GM19452 (cell line): Measurements from ENCODE around the gene TMTC2.
"Not testable (repeated sequence)": the region's sequence is repeated elsewhere in the genome, so short reads cannot be mapped to it uniquely, and the experiment has no call there.

Experiments used
- ATAC-seq: cut with Tn5 transposase; IDR thresholded peaks from one replicate; pipeline ENCODE4 v1.9.1; 2021; ENCODE audit not compliant: unreplicated experiment

The TMTC2 gene

GRCh38 chr12:83065562-83065961 lies 378.9 kb downstream of the TMTC2 start:
- ATAC-seq: no peak

GRCh38 chr12:83067981-83068380 lies 381.3 kb downstream of the TMTC2 start:
- ATAC-seq: peak; percentile 70

DNA sequence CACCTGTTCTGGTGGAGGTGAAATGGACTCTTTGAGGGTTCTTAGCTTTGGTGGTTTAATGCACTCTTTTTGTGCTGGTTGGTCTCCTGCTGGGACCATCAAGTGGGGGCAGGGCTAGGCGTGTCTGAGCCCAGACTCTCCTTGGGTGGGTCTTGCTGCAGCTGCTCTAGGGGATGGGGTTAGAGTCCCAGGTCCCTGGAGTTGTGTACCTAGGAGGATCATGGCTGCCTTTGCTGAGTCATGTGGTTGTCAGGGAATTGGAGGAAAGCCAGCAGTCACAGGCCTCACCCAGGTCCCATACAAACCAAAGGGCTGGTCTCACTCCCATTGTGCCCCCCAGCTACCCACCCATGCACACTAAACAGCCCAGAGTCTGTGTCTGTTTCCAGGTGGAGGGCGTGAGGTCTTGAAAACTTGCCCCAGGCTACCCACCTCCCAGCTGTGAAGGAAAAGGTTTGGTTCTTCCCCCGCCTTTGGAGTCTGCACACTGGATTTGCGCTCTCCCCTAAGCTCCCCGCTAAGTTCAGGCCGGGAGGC lies 387.7 kb downstream of the TMTC2 start:
- no peak for ATAC-seq

DNA sequence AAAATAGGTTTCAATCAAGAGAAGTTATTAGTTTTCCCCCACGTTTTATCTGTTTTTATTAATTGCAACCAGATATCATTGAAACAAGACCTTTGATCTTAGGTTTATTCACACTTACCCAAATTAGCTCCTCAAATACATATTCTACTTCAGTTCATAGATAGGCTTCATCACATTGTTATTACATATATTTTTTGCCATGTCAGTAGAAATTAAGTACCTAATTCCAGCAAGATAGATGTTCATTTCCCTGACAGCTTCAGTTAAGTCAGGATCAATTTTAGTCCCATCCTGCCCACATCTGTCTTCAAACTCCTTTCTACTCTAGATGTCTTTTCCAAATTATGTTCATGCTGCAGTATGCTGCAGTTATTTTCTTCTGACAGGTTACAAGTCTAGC lies 388.8 kb downstream of the TMTC2 start:
- ATAC-seq: no peak

DNA sequence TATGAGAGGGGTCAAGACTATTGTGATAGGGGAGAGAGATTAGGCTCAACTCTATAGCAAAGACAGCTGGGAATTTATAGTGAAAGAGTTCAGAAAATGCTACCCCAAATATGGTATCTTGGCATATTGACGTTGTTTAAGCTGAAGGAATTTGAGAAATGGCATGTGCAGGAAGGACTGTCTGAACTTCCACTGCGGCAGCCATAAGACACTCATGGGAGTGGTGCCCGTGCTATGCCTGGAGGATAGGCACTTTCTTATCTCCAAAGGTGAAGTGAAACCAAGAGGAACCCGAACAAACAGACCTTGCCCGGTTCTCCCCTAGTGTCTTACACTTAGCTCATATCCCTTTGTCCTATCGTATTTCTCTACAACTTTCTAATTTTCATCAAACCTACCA lies 390.3 kb downstream of the TMTC2 start:
- no peak for ATAC-seq

DNA sequence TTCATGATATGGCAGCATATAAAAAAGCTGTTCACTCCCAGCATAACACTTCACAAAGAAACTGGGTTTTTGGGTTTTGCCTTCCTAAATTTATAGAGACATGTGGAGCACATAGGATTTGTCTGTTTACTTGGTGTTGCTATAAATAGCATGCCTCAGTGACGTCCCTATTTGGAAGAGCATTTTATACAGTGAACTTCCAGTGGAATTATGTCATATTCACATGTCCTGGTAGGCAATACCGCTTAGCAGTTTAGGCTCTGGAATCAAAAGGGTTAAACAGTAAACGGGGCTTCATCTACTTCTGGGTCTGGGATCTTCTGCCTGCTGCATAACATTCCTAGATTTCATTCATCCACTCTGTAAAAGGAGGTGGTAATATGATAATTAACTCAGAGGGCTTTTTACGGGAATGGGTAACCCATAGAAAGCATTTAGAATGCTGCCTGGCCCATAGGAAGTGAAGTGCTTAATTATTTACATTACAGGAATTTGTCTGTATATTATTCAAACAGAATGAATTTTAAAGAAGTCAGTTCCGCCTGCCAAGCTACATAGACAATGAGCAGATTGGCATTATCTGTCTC lies 396.1 kb downstream of the TMTC2 start:
- ATAC-seq: no peak

DNA sequence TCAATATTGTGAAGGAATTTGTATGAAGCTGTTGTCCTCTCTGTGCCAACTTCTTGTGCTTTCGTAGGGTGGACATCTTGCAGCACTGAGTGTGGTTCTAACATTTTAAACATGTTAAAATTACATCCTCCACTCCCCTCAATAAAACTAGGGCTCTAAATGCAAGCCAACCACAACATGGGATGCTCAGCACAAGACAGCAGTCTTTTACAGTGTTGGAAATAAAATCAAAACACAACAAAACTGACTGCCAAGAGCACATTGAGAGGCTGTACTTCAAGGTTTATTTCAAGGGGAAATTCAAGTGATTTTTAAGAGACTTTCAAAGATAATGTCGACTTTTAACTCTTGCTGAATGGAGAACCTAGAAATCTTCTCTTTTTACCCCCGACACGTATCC lies 396.9 kb downstream of the TMTC2 start:
- ATAC-seq: no peak

GRCh38 chr12:83084516-83085234 lies 398.0 kb downstream of the TMTC2 start:
- no peak for ATAC-seq

GRCh38 chr12:83086023-83086422 lies 399.3 kb downstream of the TMTC2 start:
- no peak for ATAC-seq

GRCh38 chr12:83089575-83089974 lies 402.9 kb downstream of the TMTC2 start:
- no peak for ATAC-seq

DNA sequence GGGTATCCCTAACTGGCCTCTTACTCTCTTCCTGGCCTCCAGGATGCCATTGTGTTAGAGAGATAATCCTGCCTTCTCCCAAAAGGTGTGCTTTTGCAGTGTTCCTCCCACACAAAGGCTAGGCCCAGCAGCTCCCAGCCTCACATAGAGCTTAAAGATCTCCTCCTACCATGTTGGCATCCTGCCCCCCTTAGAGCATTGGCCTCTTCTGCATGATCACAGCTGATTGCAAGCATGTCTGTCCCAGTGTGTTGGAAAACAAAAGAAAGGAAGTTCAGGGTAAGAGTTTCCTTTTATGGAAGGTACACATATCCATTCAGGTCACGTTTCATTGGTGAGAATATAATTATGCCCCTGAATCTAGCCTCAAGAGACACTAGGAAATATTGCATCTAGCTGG lies 405.4 kb downstream of the TMTC2 start:
- no peak for ATAC-seq

- ATAC-seq: no peak
These were observed 405.9 kb downstream of the TMTC2 start for GRCh38 chr12:83092606-83093005.

GRCh38 chr12:83093426-83093825 lies 406.7 kb downstream of the TMTC2 start:
- ATAC-seq: no peak

- no peak for ATAC-seq
These were observed 411.1 kb downstream of the TMTC2 start for GRCh38 chr12:83097643-83098342.

DNA sequence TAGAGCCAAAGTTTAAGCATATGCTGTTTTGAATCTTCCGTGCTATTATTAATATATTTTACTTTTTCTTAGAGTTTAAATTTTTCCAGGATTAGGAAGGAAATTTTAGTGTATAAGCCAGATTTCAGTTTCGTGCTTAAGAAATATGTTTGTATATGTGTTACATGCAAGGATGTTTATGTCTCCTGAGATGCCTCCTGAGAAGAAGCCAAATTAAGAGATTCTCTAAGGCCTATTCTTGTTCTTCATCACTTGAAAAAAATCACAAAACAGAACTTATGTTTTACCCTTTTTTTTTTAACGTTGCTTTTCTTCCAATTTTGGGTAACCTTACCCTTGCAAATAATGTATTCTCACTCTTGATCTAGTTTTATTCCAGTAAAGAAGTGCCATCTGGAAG lies 412.7 kb downstream of the TMTC2 start:
- no peak for ATAC-seq

DNA sequence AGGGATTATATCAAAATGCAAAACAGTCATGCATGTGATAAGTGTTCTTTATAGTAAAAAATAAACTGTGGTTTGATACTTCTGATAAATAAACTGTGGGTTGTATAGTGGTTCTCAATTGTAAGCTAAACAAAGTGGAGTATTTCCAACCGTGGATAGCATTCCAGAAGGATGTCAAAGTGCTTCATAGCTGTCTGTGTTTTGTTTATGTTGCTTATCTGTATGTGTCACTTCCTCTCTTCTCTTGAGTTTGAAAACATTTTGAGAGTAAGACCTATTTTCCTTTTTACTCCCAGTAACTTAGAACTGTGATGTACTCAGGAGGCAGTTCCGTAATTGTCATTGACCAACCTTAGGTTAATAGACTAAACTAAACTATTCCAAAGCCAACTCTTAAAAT lies 415.8 kb downstream of the TMTC2 start:
- ATAC-seq: no peak

DNA sequence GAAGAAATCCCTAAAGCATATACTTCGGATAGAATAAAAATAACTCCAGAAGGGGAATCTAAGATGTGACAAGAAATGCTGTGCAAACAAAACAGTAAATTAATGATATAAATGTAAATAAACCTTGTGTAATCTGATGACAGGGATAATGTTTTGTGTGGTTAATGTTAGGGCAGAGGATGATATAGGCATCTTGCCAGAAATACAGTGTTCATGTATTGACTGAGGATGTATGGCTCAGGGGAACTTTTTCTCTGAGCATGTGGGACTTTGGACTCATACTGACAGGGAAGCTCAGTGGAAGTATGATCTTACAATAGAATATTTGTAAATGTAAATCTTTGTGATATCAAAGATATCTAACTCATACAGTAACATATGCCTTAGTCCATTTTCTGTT lies 420.2 kb downstream of the TMTC2 start:
- ATAC-seq: no peak

DNA sequence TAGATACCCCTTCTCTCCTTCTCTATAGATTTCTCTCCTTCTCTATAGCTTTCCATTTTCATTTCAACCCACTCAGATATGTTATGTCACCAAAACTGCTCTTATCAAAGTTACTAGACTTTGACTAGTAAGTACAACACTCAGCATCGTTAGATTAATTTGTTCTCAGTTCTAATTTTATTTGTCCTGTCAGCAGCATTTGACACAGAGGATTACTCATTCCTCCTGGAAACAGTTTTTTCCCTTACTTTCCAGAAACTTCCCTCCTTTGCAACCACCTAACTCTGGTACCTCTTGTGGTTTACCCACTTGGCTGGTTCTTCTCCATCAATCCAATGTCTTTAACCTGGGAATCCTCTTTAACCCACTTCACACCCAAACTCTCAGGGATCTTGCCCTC lies 423.7 kb downstream of the TMTC2 start:
- ATAC-seq: no peak

- ATAC-seq: no peak
These were observed 427.2 kb downstream of the TMTC2 start for GRCh38 chr12:83113945-83114344.

GRCh38 chr12:83114966-83115365 lies 428.3 kb downstream of the TMTC2 start:
- ATAC-seq: no peak

- ATAC-seq: not testable (repeated sequence)
These were observed 431.2 kb downstream of the TMTC2 start for GRCh38 chr12:83117926-83118325.
